Testis (tissue), 3 donors: ENCODE results near the gene PLD1. TPM values are rescaled to one million over a fixed set of nuclear protein-coding genes. Genes with fewer than 3 reads are reported as not detected.

Experiments
- DNase-seq: peaks from one replicate; pipeline ENCODE4 v3.0.0-alpha.2; 2019
- H3K27ac ChIP-seq, 2 donors: fragments of 200-600 bp; sonication (generic); one replicate each; pipeline ENCODE4 v1.5.1; 2019
- H3K27me3 ChIP-seq: fragments of 200-600 bp; sonication (generic); one replicate; pipeline ENCODE4 v1.5.1; 2019
- H3K36me3 ChIP-seq: fragments of 200-600 bp; sonication (generic); one replicate; pipeline ENCODE4 v1.5.1; 2017; ENCODE audit warnings: low read depth; ENCODE audit errors: missing control alignments
- H3K4me1 ChIP-seq: fragments of 200-600 bp; sonication (generic); one replicate; pipeline ENCODE4 v1.5.1; 2019
- H3K4me3 ChIP-seq, 2 donors: fragments of 200-600 bp; sonication (generic); one replicate each; pipeline ENCODE4 v1.5.1; 2017 to 2019
- H3K9me3 ChIP-seq: fragments of 200-600 bp; sonication (generic); one replicate; pipeline ENCODE4 v1.5.1; 2017
- CTCF ChIP-seq, 3 experiments: fragments of 450-650 bp in 2 of 3; fragments of 200-600 bp in 1 of 3; sonication (generic) in 1 of 3; IDR thresholded peaks; one replicate each; pipeline ENCODE4 v1.5.1; 2016 to 2019; ENCODE audit warnings: antibody characterized with exemption in 3 of 3, mild to moderate bottlenecking in 2 of 3, moderate library complexity in 1 of 3
- POLR2A ChIP-seq: fragments of 450-650 bp; IDR thresholded peaks from one replicate; pipeline ENCODE4 v1.6.1; 2017; ENCODE audit warnings: antibody characterized with exemption, mild to moderate bottlenecking, moderate library complexity
- WGBS, 2 donors: methylation state at CpG; one replicate each; pipeline ENCODE4 v1.1.5; 2018; 5-methylcytosine and 5-hydroxymethylcytosine counted together
- intact Hi-C: fragments of 100-400 bp; cut with DNase I; formaldehyde crosslinking; loops from one replicate; pipeline ENCODE4 v1.15.1; 2023; ENCODE audit warnings: low total_unique reads
- polyA plus RNA-seq: library from polyadenylated mRNA; stranded (reverse); fragments of 350-450 nt; fragmentation: Illumina TruSeq; extraction: RNeasy Lipid Tissue Mini Kit (QIAGEN cat#74804); gene quantifications from one replicate; pipeline ENCODE4 v1.2.3, GENCODE V29; 2014; ENCODE audit warnings: low read depth, low replicate concordance; ENCODE audit not compliant: insufficient read depth
- total RNA-seq, 2 donors: library from RNA; depleted of rRNA; stranded (reverse); fragments of >200 nt; gene quantifications; one replicate each; pipeline ENCODE4 v1.2.3, GENCODE V29; 2016

PLD1 gene
- total and polyA plus RNA-seq, 3 donors from 2014 or later: 10.7 to 27.4 (median 19.1) TPM

DNA sequence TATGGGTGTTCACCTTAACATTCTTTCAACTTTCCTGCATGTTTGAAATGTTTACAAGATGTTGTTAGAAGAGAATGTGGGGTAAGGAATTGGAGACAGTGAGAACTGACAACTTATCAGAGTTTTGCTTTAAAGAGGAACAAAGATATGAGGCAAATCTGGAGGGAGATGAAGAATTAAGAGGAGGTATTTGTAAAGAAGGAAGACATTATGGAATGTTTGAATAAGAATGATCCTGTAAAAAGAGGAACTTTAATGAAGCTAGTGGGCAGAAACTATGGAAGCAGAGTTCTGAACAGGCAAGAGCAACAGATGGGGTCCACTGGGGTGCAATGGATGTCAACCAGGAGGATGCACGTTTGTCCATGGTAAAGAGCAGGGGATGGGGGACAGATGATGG lies 27.7 kb downstream of the PLD1 start:
- no peak overlapping the region for H3K4me3 ChIP-seq
- H3K36me3 ChIP-seq: no peaks in the 10 kb centered on the region
- H3K9me3 ChIP-seq: no peaks in the 10 kb centered on the region
- no peaks in the 10 kb centered on the region for H3K4me1 ChIP-seq
- 69 to 84% methylated on average over 1 of the region's 1 CpG for WGBS, 2 donors
- TF ChIP-seq CTCF (IDR thresholded peaks at IDR 0.05) (no peak), POLR2A (no peak)
- no peak for DNase-seq
- no peaks in the 10 kb centered on the region for H3K27me3 ChIP-seq
- intact Hi-C loops: no loop called here
- no peak overlapping the region for H3K27ac ChIP-seq

DNA sequence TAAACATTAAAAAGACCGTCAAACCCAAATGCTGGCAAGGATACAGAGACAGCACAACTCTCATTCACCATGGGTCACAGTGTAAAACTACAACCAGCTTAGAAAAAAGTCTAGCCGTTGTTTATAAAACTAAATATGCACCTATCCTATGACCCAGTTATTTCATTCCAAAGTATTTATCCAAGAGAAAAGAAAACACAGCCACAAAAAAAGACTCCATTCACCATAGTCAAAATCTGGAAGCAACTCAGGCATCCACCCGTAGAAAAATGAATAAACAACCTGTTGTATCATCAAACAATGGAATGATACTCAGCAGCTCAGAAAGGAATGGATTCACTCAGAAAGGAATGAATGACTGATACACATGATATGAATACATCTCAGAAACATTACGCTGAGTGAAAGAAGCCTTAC lies 28.6 kb downstream of the PLD1 start:
- no peaks in the 10 kb centered on the region for H3K27me3 ChIP-seq
- H3K4me1 ChIP-seq: no peaks in the 10 kb centered on the region
- H3K36me3 ChIP-seq: no peaks in the 10 kb centered on the region
- 70 to 73% methylated on average over 4 of the region's 4 CpGs for WGBS, 2 donors
- H3K4me3 ChIP-seq: no peak overlapping the region
- TF ChIP-seq CTCF (IDR thresholded peaks at IDR 0.05): no peak
- TF ChIP-seq POLR2A: no peak
- no peak for DNase-seq
- intact Hi-C loops: no loop called here
- H3K27ac ChIP-seq: no peak overlapping the region
- H3K9me3 ChIP-seq: no peaks in the 10 kb centered on the region

DNA sequence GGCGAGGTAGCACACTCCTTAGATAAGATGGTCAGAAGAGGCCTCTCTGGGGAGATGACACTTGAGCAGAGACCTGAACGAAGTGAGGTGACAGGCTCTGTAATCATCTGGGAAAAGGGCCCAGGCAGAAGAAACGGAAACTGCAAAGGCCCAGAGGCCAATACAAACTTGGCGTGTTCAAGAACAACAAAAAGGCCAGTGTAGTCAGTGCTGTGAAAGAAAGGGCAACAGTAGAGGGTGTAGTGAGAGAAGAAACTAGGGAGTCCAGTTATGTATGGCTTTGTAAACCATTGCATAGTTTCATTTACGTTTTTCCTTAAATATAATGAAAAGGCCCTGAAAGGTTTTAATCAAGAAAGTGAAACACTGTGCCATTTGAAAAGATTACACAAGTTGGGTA lies 31.8 kb downstream of the PLD1 start:
- intact Hi-C loops: loop anchor here (10.0 kb wide), 1 partner anchor 124 kb away; no protein-coding TSS in a partner anchor
- Histone ChIP-seq H3K27me3 (no peaks in the 10 kb centered on the region), H3K4me1 (no peaks in the 10 kb centered on the region), H3K27ac (no peak overlapping the region), H3K4me3 (no peak overlapping the region), H3K9me3 (no peaks in the 10 kb centered on the region), H3K36me3 (no peaks in the 10 kb centered on the region)
- no peak for DNase-seq
- 86 to 90% methylated on average over 5 of the region's 5 CpGs for WGBS, 2 donors
- TF ChIP-seq CTCF (IDR thresholded peaks at IDR 0.05) (no peak), POLR2A (no peak)

- H3K27me3 ChIP-seq: no peaks in the 10 kb centered on the region
- no peak for DNase-seq
- no peaks in the 10 kb centered on the region for H3K36me3 ChIP-seq
- TF ChIP-seq CTCF (IDR thresholded peaks at IDR 0.05) (no peak), POLR2A (no peak)
- no peaks in the 10 kb centered on the region for H3K9me3 ChIP-seq
- intact Hi-C loops: loop anchor here (10.0 kb wide), 1 partner anchor 123 kb away; no protein-coding TSS in a partner anchor
- WGBS, 2 donors: 91 to 96% methylated on average over 4 of the region's 4 CpGs
- H3K27ac ChIP-seq: no peak overlapping the region
- H3K4me3 ChIP-seq: no peak overlapping the region
- H3K4me1 ChIP-seq: no peaks in the 10 kb centered on the region
These were observed 32.7 kb downstream of the PLD1 start for GRCh38 chr3:171777596-171777995.

- H3K27ac ChIP-seq: no peak overlapping the region
- intact Hi-C loops: loop anchor here (10.0 kb wide), 1 partner anchor 122 kb away; no protein-coding TSS in a partner anchor
These were observed 33.3 kb downstream of the PLD1 start for GRCh38 chr3:171776839-171777583.

More at GRCh38 chr3:171776839-171777583, 33.3 kb downstream of the PLD1 start:
- Histone ChIP-seq H3K4me3 (no peak overlapping the region), H3K36me3 (no peaks in the 10 kb centered on the region), H3K4me1 (no peaks in the 10 kb centered on the region), H3K9me3 (no peaks in the 10 kb centered on the region), H3K27me3 (no peaks in the 10 kb centered on the region)
- TF ChIP-seq POLR2A (no peak), CTCF (IDR thresholded peaks at IDR 0.05) (no peak)
- DNase-seq: no peak
- WGBS, 2 donors: 69 to 73% methylated on average over 7 of the region's 7 CpGs
